IPS-NIHi7 (cell line): Measurements from ENCODE around the gene DCHS2.

Source experiments
- DNase-seq: peaks from one replicate; pipeline ENCODE4 v3.0.0; 2012; ENCODE audit warnings: mixed read lengths; ENCODE audit errors: extremely low spot score

DCHS2 gene

GRCh38 chr4:154454710-154455109 lies 36.9 kb downstream of the DCHS2 start:
- DNase-seq, result no peak

GRCh38 chr4:154452798-154453346 lies 38.7 kb downstream of the DCHS2 start:
- no peak for DNase-seq

- DNase-seq, result no peak
Observed at GRCh38 chr4:154450966-154451365, 40.6 kb downstream of the DCHS2 start.

- DNase-seq, result no peak
Observed at GRCh38 chr4:154444958-154445357, 46.6 kb downstream of the DCHS2 start.

GRCh38 chr4:154441982-154442381 lies 49.6 kb downstream of the DCHS2 start:
- DNase-seq, result no peak

GRCh38 chr4:154441124-154441523 lies 50.5 kb downstream of the DCHS2 start:
- no peak for DNase-seq

- no peak for DNase-seq
Observed at GRCh38 chr4:154439224-154439623, 52.4 kb downstream of the DCHS2 start.

GRCh38 chr4:154435895-154436294 lies 55.7 kb downstream of the DCHS2 start:
- no peak for DNase-seq

GRCh38 chr4:154433543-154433942 lies 58.1 kb downstream of the DCHS2 start:
- DNase-seq, result no peak

GRCh38 chr4:154429176-154429575 lies 62.4 kb downstream of the DCHS2 start:
- no peak for DNase-seq

GRCh38 chr4:154427149-154427548 lies 64.5 kb downstream of the DCHS2 start:
- no peak for DNase-seq

- no peak for DNase-seq
Observed at GRCh38 chr4:154425514-154425913, 66.1 kb downstream of the DCHS2 start.

- no peak for DNase-seq
Observed at GRCh38 chr4:154424810-154425484, 66.7 kb downstream of the DCHS2 start.

GRCh38 chr4:154422152-154422551 lies 69.4 kb downstream of the DCHS2 start:
- no peak for DNase-seq

GRCh38 chr4:154421618-154422017 lies 70.0 kb downstream of the DCHS2 start:
- DNase-seq, result no peak

GRCh38 chr4:154417373-154417673 lies 74.3 kb downstream of the DCHS2 start:
- no peak for DNase-seq

GRCh38 chr4:154416190-154416547 lies 75.4 kb downstream of the DCHS2 start:
- DNase-seq, result peak; percentile 55

- DNase-seq, result no peak
Observed at GRCh38 chr4:154415313-154415712, 76.3 kb downstream of the DCHS2 start.

GRCh38 chr4:154414796-154415195 lies 76.8 kb downstream of the DCHS2 start:
- DNase-seq, result no peak

- DNase-seq, result no peak
Observed at GRCh38 chr4:154414371-154414770, 77.2 kb downstream of the DCHS2 start.

GRCh38 chr4:154407443-154407842 lies 84.2 kb downstream of the DCHS2 start:
- no peak for DNase-seq

- DNase-seq, result no peak
Observed at GRCh38 chr4:154406018-154406795, 85.4 kb downstream of the DCHS2 start.

GRCh38 chr4:154399259-154399974 lies 92.2 kb downstream of the DCHS2 start:
- DNase-seq, result peak; percentile 37
